ENCODE data around the gene GATAD2B.

Gene GATAD2B

GRCh38 chr1:153933430-153933829 lies 10.7 kb upstream of the GATAD2B start:
- no peaks in the 10 kb centered on the region for H3K9me3 ChIP-seq (ENCODE audit: control insufficient read depth in 5 of 5, low read length in 5 of 5)
- H3K27ac ChIP-seq (ENCODE audit: low read depth, low read length): no peak overlapping the region
- H3K27me3 ChIP-seq (ENCODE audit: control insufficient read depth in 5 of 5, insufficient read depth in 4 of 5, low read length in 5 of 5): no peaks in the 10 kb centered on the region
- H3K9ac ChIP-seq (ENCODE audit: low read length in 5 of 5): no peak overlapping the region
- H3K36me3 ChIP-seq (ENCODE audit: control insufficient read depth in 5 of 5, insufficient read depth in 5 of 5, low read length in 5 of 5): peaks cover 0 to 87% (median 83%) of the 10 kb centered on the region in 5 donors
- H3K4me3 ChIP-seq (ENCODE audit: low read depth in 1 of 5, low read length in 5 of 5): no peak overlapping the region
- peaks cover 0 to 13% (median 4%) of the 10 kb centered on the region in 5 donors for H3K4me1 ChIP-seq (ENCODE audit: control insufficient read depth in 5 of 5, insufficient read depth in 5 of 5, low read length in 5 of 5)

- Histone ChIP-seq H3K4me3 (ENCODE audit: low read depth in 1 of 5, low read length in 5 of 5) (no peak overlapping the region), H3K27me3 (ENCODE audit: control insufficient read depth in 5 of 5, insufficient read depth in 4 of 5, low read length in 5 of 5) (no peaks in the 10 kb centered on the region), H3K4me1 (ENCODE audit: control insufficient read depth in 5 of 5, insufficient read depth in 5 of 5, low read length in 5 of 5) (peaks cover 0 to 16% (median 7%) of the 10 kb centered on the region in 5 donors), H3K36me3 (ENCODE audit: control insufficient read depth in 5 of 5, insufficient read depth in 5 of 5, low read length in 5 of 5) (peaks cover 0 to 80% (median 77%) of the 10 kb centered on the region in 5 donors), H3K9ac (ENCODE audit: low read length in 5 of 5) (no peak overlapping the region), H3K9me3 (ENCODE audit: control insufficient read depth in 5 of 5, low read length in 5 of 5) (no peaks in the 10 kb centered on the region), H3K27ac (ENCODE audit: low read depth, low read length) (no peak overlapping the region)
These were observed 9.7 kb upstream of the GATAD2B start for GRCh38 chr1:153932156-153933131.

DNA sequence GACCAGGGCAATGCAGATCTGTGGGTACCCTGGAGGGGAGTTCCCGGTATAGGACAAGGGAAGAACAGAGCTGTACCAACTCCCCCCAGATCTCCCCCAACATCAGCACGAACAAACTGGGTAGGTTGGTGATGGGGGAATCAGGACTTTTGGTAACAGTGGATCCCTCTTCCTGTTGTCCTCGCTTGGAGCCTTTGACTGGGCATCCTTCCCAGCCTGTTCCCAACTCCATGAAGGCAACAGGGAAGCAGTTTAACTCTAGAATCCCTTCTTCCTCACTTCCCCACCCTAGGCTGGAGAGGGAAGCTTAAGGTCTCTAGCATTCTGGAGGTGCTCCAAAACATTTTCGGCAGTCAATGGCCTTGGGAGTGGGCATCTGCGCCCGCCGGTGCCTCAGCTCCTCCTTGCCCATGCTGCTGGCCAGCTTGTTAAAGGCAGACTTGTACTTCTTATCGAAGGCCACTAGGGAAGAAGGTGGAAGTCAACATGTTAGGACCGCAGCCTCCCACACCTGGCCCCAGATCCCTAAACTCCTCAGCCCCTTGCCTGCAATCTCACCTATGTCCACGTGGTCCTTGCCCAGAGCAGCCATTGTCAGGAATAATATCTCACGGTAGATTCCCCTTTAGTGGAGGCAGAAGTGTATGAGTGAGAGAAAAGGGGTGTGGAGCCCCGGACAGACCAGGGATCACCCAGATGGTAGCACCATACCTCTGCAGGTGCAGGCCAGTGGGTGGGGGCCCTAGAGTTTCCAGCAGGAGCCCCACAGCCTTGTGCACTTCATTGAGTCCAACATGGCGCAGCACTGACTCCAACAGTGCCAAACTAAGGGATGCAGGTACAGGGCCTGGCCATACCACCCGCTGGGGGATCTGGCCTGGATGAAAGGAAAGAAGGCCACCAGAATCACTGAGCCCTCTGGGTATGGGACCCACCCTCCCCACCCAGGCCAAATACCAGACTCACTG lies 7.5 kb upstream of the GATAD2B start:
- Histone ChIP-seq H3K27me3 (ENCODE audit: control insufficient read depth in 5 of 5, insufficient read depth in 4 of 5, low read length in 5 of 5) (no peaks in the 10 kb centered on the region), H3K9me3 (ENCODE audit: control insufficient read depth in 5 of 5, low read length in 5 of 5) (no peaks in the 10 kb centered on the region), H3K9ac (ENCODE audit: low read length in 5 of 5) (no peak overlapping the region), H3K27ac (ENCODE audit: low read depth, low read length) (peak overlapping the region; percentile 57), H3K4me3 (ENCODE audit: low read depth in 1 of 5, low read length in 5 of 5) (no peak overlapping the region), H3K36me3 (ENCODE audit: control insufficient read depth in 5 of 5, insufficient read depth in 5 of 5, low read length in 5 of 5) (peaks cover 0 to 58% (median 56%) of the 10 kb centered on the region in 5 donors), H3K4me1 (ENCODE audit: control insufficient read depth in 5 of 5, insufficient read depth in 5 of 5, low read length in 5 of 5) (peaks cover 0 to 16% (median 7%) of the 10 kb centered on the region in 5 donors)

- H3K27me3 ChIP-seq (ENCODE audit: control insufficient read depth in 5 of 5, insufficient read depth in 4 of 5, low read length in 5 of 5): no peaks in the 10 kb centered on the region
- H3K4me1 ChIP-seq (ENCODE audit: control insufficient read depth in 5 of 5, insufficient read depth in 5 of 5, low read length in 5 of 5): peaks cover 0 to 16% (median 7%) of the 10 kb centered on the region in 5 donors
- peaks cover 0 to 51% (median 50%) of the 10 kb centered on the region in 5 donors for H3K36me3 ChIP-seq (ENCODE audit: control insufficient read depth in 5 of 5, insufficient read depth in 5 of 5, low read length in 5 of 5)
- no peak overlapping the region for H3K9ac ChIP-seq (ENCODE audit: low read length in 5 of 5)
- no peaks in the 10 kb centered on the region for H3K9me3 ChIP-seq (ENCODE audit: control insufficient read depth in 5 of 5, low read length in 5 of 5)
- no peak overlapping the region for H3K4me3 ChIP-seq (ENCODE audit: low read depth in 1 of 5, low read length in 5 of 5)
- peak overlapping the region; percentile 57 for H3K27ac ChIP-seq (ENCODE audit: low read depth, low read length)
These were observed 6.7 kb upstream of the GATAD2B start for GRCh38 chr1:153929426-153929825.

GRCh38 chr1:153928791-153929341 lies 6.1 kb upstream of the GATAD2B start:
- Histone ChIP-seq H3K9ac (ENCODE audit: low read length in 5 of 5) (no peak overlapping the region), H3K27me3 (ENCODE audit: control insufficient read depth in 5 of 5, insufficient read depth in 4 of 5, low read length in 5 of 5) (no peaks in the 10 kb centered on the region), H3K27ac (ENCODE audit: low read depth, low read length) (peak overlapping the region; percentile 57), H3K4me3 (ENCODE audit: low read depth in 1 of 5, low read length in 5 of 5) (no peak overlapping the region), H3K36me3 (ENCODE audit: control insufficient read depth in 5 of 5, insufficient read depth in 5 of 5, low read length in 5 of 5) (peaks cover 0 to 45% (median 44%) of the 10 kb centered on the region in 5 donors), H3K4me1 (ENCODE audit: control insufficient read depth in 5 of 5, insufficient read depth in 5 of 5, low read length in 5 of 5) (peaks cover 1 to 17% (median 9%) of the 10 kb centered on the region in 5 donors), H3K9me3 (ENCODE audit: control insufficient read depth in 5 of 5, low read length in 5 of 5) (no peaks in the 10 kb centered on the region)

- peaks cover 0 to 39% (median 38%) of the 10 kb centered on the region in 5 donors for H3K36me3 ChIP-seq (ENCODE audit: control insufficient read depth in 5 of 5, insufficient read depth in 5 of 5, low read length in 5 of 5)
- no peak overlapping the region for H3K9ac ChIP-seq (ENCODE audit: low read length in 5 of 5)
- no peaks in the 10 kb centered on the region for H3K9me3 ChIP-seq (ENCODE audit: control insufficient read depth in 5 of 5, low read length in 5 of 5)
- peak overlapping the region; percentile 54 for H3K27ac ChIP-seq (ENCODE audit: low read depth, low read length)
- peaks cover 1 to 24% (median 15%) of the 10 kb centered on the region in 5 donors for H3K4me1 ChIP-seq (ENCODE audit: control insufficient read depth in 5 of 5, insufficient read depth in 5 of 5, low read length in 5 of 5)
- no peak overlapping the region for H3K4me3 ChIP-seq (ENCODE audit: low read depth in 1 of 5, low read length in 5 of 5)
- H3K27me3 ChIP-seq (ENCODE audit: control insufficient read depth in 5 of 5, insufficient read depth in 4 of 5, low read length in 5 of 5): no peaks in the 10 kb centered on the region
These were observed 5.5 kb upstream of the GATAD2B start for GRCh38 chr1:153928245-153928644.

DNA sequence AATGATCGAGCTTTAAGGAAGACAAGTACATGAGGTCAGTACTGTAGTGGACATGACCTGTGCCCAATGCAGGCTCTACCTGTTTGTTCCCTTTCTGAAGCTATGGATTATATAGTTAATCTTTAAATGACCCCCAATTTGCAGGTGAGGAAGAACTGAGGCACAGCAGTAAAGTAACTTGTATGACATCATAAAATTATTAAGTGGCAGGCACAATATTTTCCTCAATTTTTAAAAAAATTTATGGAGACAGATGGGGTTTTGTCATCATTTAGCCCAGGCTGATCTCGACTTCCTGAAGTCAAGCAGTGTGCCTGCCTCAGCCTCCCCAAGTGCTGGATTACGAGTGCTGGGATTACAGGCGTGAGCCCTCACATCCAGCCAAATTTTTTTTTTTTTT lies 3.6 kb upstream of the GATAD2B start:
- Histone ChIP-seq H3K27me3 (ENCODE audit: control insufficient read depth in 5 of 5, insufficient read depth in 4 of 5, low read length in 5 of 5) (no peaks in the 10 kb centered on the region), H3K27ac (ENCODE audit: low read depth, low read length) (no peak overlapping the region), H3K9me3 (ENCODE audit: control insufficient read depth in 5 of 5, low read length in 5 of 5) (no peaks in the 10 kb centered on the region), H3K4me1 (ENCODE audit: control insufficient read depth in 5 of 5, insufficient read depth in 5 of 5, low read length in 5 of 5) (peaks cover 6 to 31% (median 23%) of the 10 kb centered on the region in 5 donors), H3K4me3 (ENCODE audit: low read depth in 1 of 5, low read length in 5 of 5) (no peak overlapping the region), H3K9ac (ENCODE audit: low read length in 5 of 5) (no peak overlapping the region), H3K36me3 (ENCODE audit: control insufficient read depth in 5 of 5, insufficient read depth in 5 of 5, low read length in 5 of 5) (peaks cover 0 to 24% (median 22%) of the 10 kb centered on the region in 5 donors)

DNA sequence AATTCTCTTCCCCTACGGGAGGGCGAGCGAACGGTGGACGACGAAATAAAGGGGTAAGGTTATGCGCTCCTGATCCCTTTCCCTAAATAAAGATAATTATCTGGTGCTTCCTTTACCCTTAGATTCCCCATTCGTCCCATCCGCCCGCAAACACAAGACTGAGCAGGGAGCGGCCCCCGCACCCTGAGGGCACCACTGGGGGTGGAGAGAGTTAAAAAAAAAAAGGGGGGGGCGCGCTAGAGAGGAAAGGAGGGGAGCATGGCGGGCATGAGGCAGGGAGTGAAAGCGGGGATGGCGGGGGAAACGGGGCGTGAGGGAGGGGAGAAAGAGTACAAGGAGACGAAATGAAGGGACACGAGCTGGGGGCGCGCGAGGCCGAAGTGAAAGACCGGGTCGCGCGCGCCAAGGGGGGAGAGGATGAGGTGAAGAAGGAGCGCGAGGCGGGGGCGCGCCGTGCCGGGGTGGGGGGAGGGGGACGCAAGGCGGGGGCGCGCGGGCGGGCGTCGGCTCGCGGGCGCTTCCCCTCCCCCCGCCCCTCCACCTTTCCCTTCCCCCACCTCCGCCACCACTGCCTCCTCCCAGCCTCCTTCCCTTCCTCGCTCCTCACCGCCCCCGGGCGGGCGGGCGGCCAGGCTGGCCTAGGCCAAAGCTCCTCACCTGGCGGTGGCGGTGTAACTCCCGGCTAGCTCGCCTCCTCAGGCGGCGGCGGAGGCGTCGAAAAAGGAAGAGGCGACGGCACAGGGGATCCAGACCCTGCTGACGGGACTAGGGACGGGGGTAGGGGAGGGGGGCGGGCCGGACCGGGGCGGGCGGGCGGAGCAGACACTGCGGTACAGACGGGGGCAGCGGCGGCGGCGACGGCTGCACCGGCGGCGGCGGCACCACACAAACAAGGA lies 448 bp downstream of the GATAD2B start:
- H3K9ac ChIP-seq (ENCODE audit: low read length in 5 of 5): peak overlapping the region; percentile 56 to 84 (median 69)
- H3K27me3 ChIP-seq (ENCODE audit: control insufficient read depth in 5 of 5, insufficient read depth in 4 of 5, low read length in 5 of 5): no peaks in the 10 kb centered on the region
- no peaks in the 10 kb centered on the region for H3K9me3 ChIP-seq (ENCODE audit: control insufficient read depth in 5 of 5, low read length in 5 of 5)
- H3K27ac ChIP-seq (ENCODE audit: low read depth, low read length): peak overlapping the region; percentile 76
- H3K4me3 ChIP-seq (ENCODE audit: low read depth in 1 of 5, low read length in 5 of 5): peak overlapping the region; percentile 69 to 93 (median 85)
- peaks cover 0 to 8% (median 0%) of the 10 kb centered on the region in 5 donors for H3K36me3 ChIP-seq (ENCODE audit: control insufficient read depth in 5 of 5, insufficient read depth in 5 of 5, low read length in 5 of 5)
- peaks cover 4 to 39% (median 37%) of the 10 kb centered on the region in 5 donors for H3K4me1 ChIP-seq (ENCODE audit: control insufficient read depth in 5 of 5, insufficient read depth in 5 of 5, low read length in 5 of 5)

- Histone ChIP-seq H3K36me3 (ENCODE audit: control insufficient read depth in 5 of 5, insufficient read depth in 5 of 5, low read length in 5 of 5) (peaks cover 0 to 8% (median 0%) of the 10 kb centered on the region in 5 donors), H3K4me1 (ENCODE audit: control insufficient read depth in 5 of 5, insufficient read depth in 5 of 5, low read length in 5 of 5) (peaks cover 4 to 39% (median 37%) of the 10 kb centered on the region in 5 donors), H3K27me3 (ENCODE audit: control insufficient read depth in 5 of 5, insufficient read depth in 4 of 5, low read length in 5 of 5) (no peaks in the 10 kb centered on the region), H3K4me3 (ENCODE audit: low read depth in 1 of 5, low read length in 5 of 5) (peak overlapping the region; percentile 69 to 93 (median 85)), H3K9ac (ENCODE audit: low read length in 5 of 5) (peak overlapping the region; percentile 56 to 84 (median 69)), H3K27ac (ENCODE audit: low read depth, low read length) (peak overlapping the region; percentile 76), H3K9me3 (ENCODE audit: control insufficient read depth in 5 of 5, low read length in 5 of 5) (no peaks in the 10 kb centered on the region)
These were observed 1.0 kb downstream of the GATAD2B start for GRCh38 chr1:153921803-153922075.
